Measurements from ENCODE around the gene ELMO1.

DNA sequence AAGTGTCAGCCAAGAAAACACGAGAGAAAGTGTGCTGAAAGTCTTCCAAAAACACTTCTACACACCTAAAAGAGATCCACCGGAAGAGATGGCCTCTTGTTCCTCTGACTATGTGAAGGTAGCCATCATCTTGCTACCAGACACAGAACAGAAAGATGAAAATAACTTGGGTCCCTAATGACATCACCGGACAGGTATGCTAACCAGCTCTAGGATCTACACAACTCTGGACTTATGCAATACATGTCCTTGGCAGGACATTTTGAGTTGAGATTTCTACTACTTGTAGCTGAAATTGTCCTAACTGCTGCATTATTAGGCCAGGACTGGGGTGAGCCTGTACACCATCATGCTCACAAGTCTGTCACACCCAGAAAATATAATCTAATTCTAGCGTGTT lies 358.7 kb downstream of the ELMO1 start:
- TF ChIP-seq, protein P1, sequence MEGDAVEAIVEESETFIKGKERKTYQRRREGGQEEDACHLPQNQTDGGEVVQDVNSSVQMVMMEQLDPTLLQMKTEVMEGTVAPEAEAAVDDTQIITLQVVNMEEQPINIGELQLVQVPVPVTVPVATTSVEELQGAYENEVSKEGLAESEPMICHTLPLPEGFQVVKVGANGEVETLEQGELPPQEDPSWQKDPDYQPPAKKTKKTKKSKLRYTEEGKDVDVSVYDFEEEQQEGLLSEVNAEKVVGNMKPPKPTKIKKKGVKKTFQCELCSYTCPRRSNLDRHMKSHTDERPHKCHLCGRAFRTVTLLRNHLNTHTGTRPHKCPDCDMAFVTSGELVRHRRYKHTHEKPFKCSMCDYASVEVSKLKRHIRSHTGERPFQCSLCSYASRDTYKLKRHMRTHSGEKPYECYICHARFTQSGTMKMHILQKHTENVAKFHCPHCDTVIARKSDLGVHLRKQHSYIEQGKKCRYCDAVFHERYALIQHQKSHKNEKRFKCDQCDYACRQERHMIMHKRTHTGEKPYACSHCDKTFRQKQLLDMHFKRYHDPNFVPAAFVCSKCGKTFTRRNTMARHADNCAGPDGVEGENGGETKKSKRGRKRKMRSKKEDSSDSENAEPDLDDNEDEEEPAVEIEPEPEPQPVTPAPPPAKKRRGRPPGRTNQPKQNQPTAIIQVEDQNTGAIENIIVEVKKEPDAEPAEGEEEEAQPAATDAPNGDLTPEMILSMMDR (IDR thresholded peaks at IDR 0.05) = no peak
- no peak for TF ChIP-seq POLR2A (IDR thresholded peaks at IDR 0.05)

All from ovary (tissue), 3 donors.